GM23338 (cell line): ENCODE results near the gene ZNF284.

Experiments
- CREB1 ChIP-seq: fragments of 250-450 bp; sonication (Bioruptor Pico); IDR thresholded peaks from 2 replicates; pipeline ENCODE4 v1.5.0; 2020; ENCODE audit warnings: low read depth, mild to moderate bottlenecking, moderate library complexity
- CTCF ChIP-seq, 2 experiments: fragments of 200-600 bp in 1 of 2; sonication (generic) in 1 of 2; conservative IDR thresholded peaks; 2 replicates each; pipeline versions ENCODE4 v1.5.1 to v1.6.1; 2016 to 2017; ENCODE audit warnings: antibody characterized with exemption in 2 of 2, low read depth in 2 of 2, mild to moderate bottlenecking in 2 of 2, moderate library complexity in 1 of 2
- EZH2 ChIP-seq: fragments of 200-600 bp; sonication (generic); IDR thresholded peaks from one replicate; pipeline ENCODE4 v1.8.0; 2017; ENCODE audit warnings: antibody characterized with exemption, mild to moderate bottlenecking, low read depth; ENCODE audit not compliant: unreplicated experiment
- EZH2phosphoT487 ChIP-seq: fragments of 200-600 bp; sonication (generic); IDR thresholded peaks from one replicate; pipeline ENCODE4 v1.8.1; 2018; ENCODE audit warnings: antibody characterized with exemption; ENCODE audit not compliant: unreplicated experiment
- JUNB ChIP-seq: IDR thresholded peaks from one replicate; pipeline ENCODE4 v1.6.1; 2016; ENCODE audit warnings: antibody characterized with exemption; ENCODE audit not compliant: unreplicated experiment
- NANOG ChIP-seq: IDR thresholded peaks from 2 replicates; pipeline ENCODE4 v1.6.1; 2016; ENCODE audit warnings: antibody characterized with exemption, borderline replicate concordance
- POLR2AphosphoS5 ChIP-seq: IDR thresholded peaks from 2 replicates; pipeline ENCODE4 v1.6.1; 2016; ENCODE audit warnings: antibody characterized with exemption, low read depth
- REST ChIP-seq: IDR thresholded peaks from one replicate; pipeline ENCODE4 v1.6.1; 2018; ENCODE audit warnings: antibody characterized with exemption; ENCODE audit not compliant: unreplicated experiment
- STAT1 ChIP-seq: IDR thresholded peaks from one replicate; pipeline ENCODE4 v1.6.1; 2016; ENCODE audit warnings: antibody characterized with exemption; ENCODE audit not compliant: unreplicated experiment
- ZNF114 ChIP-seq: fragments of 250-450 bp; sonication (Bioruptor Pico); IDR thresholded peaks from 2 replicates; pipeline ENCODE4 v1.5.0; 2020; ENCODE audit warnings: mild to moderate bottlenecking, moderate library complexity

GRCh38 chr19:44050740-44051649 lies 21.0 kb upstream of the ZNF284 start:
- no peak for TF ChIP-seq CTCF (conservative IDR thresholded peaks at IDR 0.05; ENCODE audit: low read depth in 2 of 2)
- TF ChIP-seq EZH2, result no peak
- no peak for TF ChIP-seq ZNF114 (CRISPR knock-in tag)
- TF ChIP-seq POLR2AphosphoS5, result no peak
- no peak for TF ChIP-seq EZH2phosphoT487
- no peak for TF ChIP-seq STAT1
- no peak for TF ChIP-seq REST
- TF ChIP-seq NANOG, result no peak
- no peak for TF ChIP-seq JUNB
- no peak for TF ChIP-seq CREB1 (CRISPR knock-in tag)
